Left kidney (tissue), 2 donors: Measurements from ENCODE around the gene CNPPD1. TPM values are rescaled to one million over a fixed set of nuclear protein-coding genes. Genes with fewer than 3 reads are reported as not detected.
"Not testable (repeated sequence)": the region's sequence is repeated elsewhere in the genome, so short reads cannot be mapped to it uniquely, and the experiment has no call there.

Source experiments
- DNase-seq: peaks from one replicate; pipeline ENCODE4 v3.0.0-alpha.2; 2013
- polyA plus RNA-seq: library from polyadenylated mRNA; unstranded; fragments of 120-200 nt; gene quantifications from one replicate; pipeline ENCODE4 v1.2.1, GENCODE V29; 2013; ENCODE audit not compliant: insufficient read length

Gene CNPPD1
- polyA plus RNA-seq, 1 donor: 64.0 TPM

GRCh38 chr2:219209236-219210195, 32.8 kb upstream of the CNPPD1 start:
- DNase-seq: no peak

GRCh38 chr2:219207884-219208740, 31.4 kb upstream of the CNPPD1 start:
- no peak for DNase-seq

GRCh38 chr2:219207134-219207883, 30.6 kb upstream of the CNPPD1 start:
- no peak for DNase-seq

- DNase-seq: peak; percentile 94
Measured at GRCh38 chr2:219206328-219207133, 29.8 kb upstream of the CNPPD1 start, which contains the start of gene ZFAND2B. ZFAND2B (plus strand) TSS chr2:219206782; CDS start chr2:219206988, 206 bp downstream.

GRCh38 chr2:219205981-219206327, 29.2 kb upstream of the CNPPD1 start:
- DNase-seq: no peak

GRCh38 chr2:219205165-219205538, 28.4 kb upstream of the CNPPD1 start:
- DNase-seq: no peak

GRCh38 chr2:219204425-219205164, 27.9 kb upstream of the CNPPD1 start:
- no peak for DNase-seq

GRCh38 chr2:219201331-219201730, 24.6 kb upstream of the CNPPD1 start:
- DNase-seq: not testable (repeated sequence)

GRCh38 chr2:219200502-219201326, 24.0 kb upstream of the CNPPD1 start:
- not testable (repeated sequence) for DNase-seq

- DNase-seq: no peak
Measured at GRCh38 chr2:219199470-219200211, 22.9 kb upstream of the CNPPD1 start.

- DNase-seq: no peak
Measured at GRCh38 chr2:219198974-219199373, 22.2 kb upstream of the CNPPD1 start.

GRCh38 chr2:219197388-219197787, 20.7 kb upstream of the CNPPD1 start:
- no peak for DNase-seq

- DNase-seq: no peak
Measured at GRCh38 chr2:219186754-219187456, 10.2 kb upstream of the CNPPD1 start.

- DNase-seq: no peak
Measured at GRCh38 chr2:219184121-219184520, 7.4 kb upstream of the CNPPD1 start.

GRCh38 chr2:219183151-219183772, 6.5 kb upstream of the CNPPD1 start:
- DNase-seq: no peak

GRCh38 chr2:219182331-219183150, 5.8 kb upstream of the CNPPD1 start:
- no peak for DNase-seq

GRCh38 chr2:219181531-219181930, 4.8 kb upstream of the CNPPD1 start:
- DNase-seq: no peak
